Globus pallidus (tissue), 1 donor: Measurements from ENCODE around the gene GLP2R.
"Not testable (repeated sequence)": the region's sequence is repeated elsewhere in the genome, so short reads cannot be mapped to it uniquely, and the experiment has no call there.

Source experiments
- DNase-seq: peaks from one replicate; pipeline ENCODE4 v3.0.0-alpha.2; 2015; ENCODE audit warnings: low spot score

The GLP2R gene

GRCh38 chr17:9899280-9900043, 73.7 kb downstream of the GLP2R start:
- DNase-seq = no peak

GRCh38 chr17:9900044-9900594, 74.4 kb downstream of the GLP2R start:
- DNase-seq = no peak

- DNase-seq = no peak
Measured at GRCh38 chr17:9900784-9901183, 75.1 kb downstream of the GLP2R start.

- no peak for DNase-seq
Measured at GRCh38 chr17:9902120-9902519, 76.4 kb downstream of the GLP2R start.

- DNase-seq = no peak
Measured at GRCh38 chr17:9904277-9905077, 78.8 kb downstream of the GLP2R start.

GRCh38 chr17:9905078-9905415, 79.3 kb downstream of the GLP2R start, which contains the start of gene RCVRN:
Gene RCVRN, minus strand, starts transcription at chr17:9905271. Its CDS starts 91 bp downstream, at chr17:9905180.
- no peak for DNase-seq

- peak; percentile 20 for DNase-seq
Measured at GRCh38 chr17:9905902-9906301, 80.2 kb downstream of the GLP2R start.

- no peak for DNase-seq
Measured at GRCh38 chr17:9906616-9907015, 80.9 kb downstream of the GLP2R start.

GRCh38 chr17:9907131-9907530, 81.4 kb downstream of the GLP2R start:
- DNase-seq = no peak

GRCh38 chr17:9907883-9908648, 82.3 kb downstream of the GLP2R start:
- no peak for DNase-seq

GRCh38 chr17:9908649-9909042, 82.9 kb downstream of the GLP2R start:
- no peak for DNase-seq

- no peak for DNase-seq
Measured at GRCh38 chr17:9911089-9911488, 85.4 kb downstream of the GLP2R start.

- no peak for DNase-seq
Measured at GRCh38 chr17:9912121-9913099, 86.7 kb downstream of the GLP2R start.

- DNase-seq = no peak
Measured at GRCh38 chr17:9913476-9913875, 87.8 kb downstream of the GLP2R start.

GRCh38 chr17:9916108-9916507, 90.4 kb downstream of the GLP2R start:
- no peak for DNase-seq

- no peak for DNase-seq
Measured at GRCh38 chr17:9917131-9917530, 91.4 kb downstream of the GLP2R start.

GRCh38 chr17:9917801-9918200, 92.1 kb downstream of the GLP2R start:
- DNase-seq = no peak

GRCh38 chr17:9918352-9918751, 92.6 kb downstream of the GLP2R start:
- DNase-seq = no peak

GRCh38 chr17:9918804-9919352, 93.2 kb downstream of the GLP2R start:
- DNase-seq = no peak

- not testable (repeated sequence) for DNase-seq
Measured at GRCh38 chr17:9921216-9921615, 95.5 kb downstream of the GLP2R start.
